ENCODE data around the gene PRDX1. TPM values are rescaled to one million over a fixed set of nuclear protein-coding genes. Genes with fewer than 3 reads are reported as not detected.

Gene PRDX1
- polyA plus RNA-seq, 2 of the 4 experiments (the other 2 are of a cell fraction) = 2,391 to 2,709 TPM

Other genes starting within 250 kb of the PRDX1 start
- gene HPDL, start 195.0 kb downstream of the PRDX1 start, polyA plus RNA-seq (2011; rRNA removed) = 0.80 and 0.91 TPM in 2 replicates
- gene HPDL, start 195.0 kb downstream of the PRDX1 start, polyA plus RNA-seq (2017; fragmentation: RNase III; extraction: RNeasy Plus Mini Kit Qiagen cat#74134 plus additional on column Dnase treatment) = 2.8 to 3.8 TPM (median 2.8 TPM) in 3 replicates
- gene TOE1, start 181.7 kb downstream of the PRDX1 start, polyA plus RNA-seq (2011; rRNA removed) = 13.3 and 14.9 TPM in 2 replicates
- 13.7 to 16.3 TPM (median 15.8 TPM) in 3 replicates for gene TOE1, start 181.7 kb downstream of the PRDX1 start, polyA plus RNA-seq (2017; fragmentation: RNase III; extraction: RNeasy Plus Mini Kit Qiagen cat#74134 plus additional on column Dnase treatment)
- 9.0 and 9.4 TPM in 2 replicates for gene MUTYH, start 181.4 kb downstream of the PRDX1 start, polyA plus RNA-seq (2011; rRNA removed)
- 12.4 to 15.2 TPM (median 12.6 TPM) in 3 replicates for gene MUTYH, start 181.4 kb downstream of the PRDX1 start, polyA plus RNA-seq (2017; fragmentation: RNase III; extraction: RNeasy Plus Mini Kit Qiagen cat#74134 plus additional on column Dnase treatment)
- gene TESK2, start 30.7 kb downstream of the PRDX1 start, polyA plus RNA-seq (2011; rRNA removed) = 0.48 and 0.58 TPM in 2 replicates
- 0.22 to 0.28 TPM (median 0.26 TPM) in 3 replicates for gene TESK2, start 30.7 kb downstream of the PRDX1 start, polyA plus RNA-seq (2017; fragmentation: RNase III; extraction: RNeasy Plus Mini Kit Qiagen cat#74134 plus additional on column Dnase treatment)
- 4.0 and 5.3 TPM in 2 replicates for gene CCDC163, start 21.8 kb downstream of the PRDX1 start, polyA plus RNA-seq (2011; rRNA removed)
- 1.8 to 2.6 TPM (median 2.4 TPM) in 3 replicates for gene CCDC163, start 21.8 kb downstream of the PRDX1 start, polyA plus RNA-seq (2017; fragmentation: RNase III; extraction: RNeasy Plus Mini Kit Qiagen cat#74134 plus additional on column Dnase treatment)
- gene MMACHC, start 21.6 kb downstream of the PRDX1 start, polyA plus RNA-seq (2011; rRNA removed) = 2.3 and 2.7 TPM in 2 replicates
- 3.0 to 4.0 TPM (median 3.6 TPM) in 3 replicates for gene MMACHC, start 21.6 kb downstream of the PRDX1 start, polyA plus RNA-seq (2017; fragmentation: RNase III; extraction: RNeasy Plus Mini Kit Qiagen cat#74134 plus additional on column Dnase treatment)
- 110 and 139 TPM in 2 replicates for gene AKR1A1, start 28.9 kb upstream of the PRDX1 start, polyA plus RNA-seq (2011; rRNA removed)
- 77.3 to 92.8 TPM (median 89.0 TPM) in 3 replicates for gene AKR1A1, start 28.9 kb upstream of the PRDX1 start, polyA plus RNA-seq (2017; fragmentation: RNase III; extraction: RNeasy Plus Mini Kit Qiagen cat#74134 plus additional on column Dnase treatment)
- gene NASP, start 62.2 kb upstream of the PRDX1 start, polyA plus RNA-seq (2011; rRNA removed) = 101 and 139 TPM in 2 replicates
- 262 to 273 TPM (median 272 TPM) in 3 replicates for gene NASP, start 62.2 kb upstream of the PRDX1 start, polyA plus RNA-seq (2017; fragmentation: RNase III; extraction: RNeasy Plus Mini Kit Qiagen cat#74134 plus additional on column Dnase treatment)
- 0.38 and 0.50 TPM in 2 replicates for gene CCDC17, start 102.2 kb upstream of the PRDX1 start, polyA plus RNA-seq (2011; rRNA removed)
- gene CCDC17, start 102.2 kb upstream of the PRDX1 start, polyA plus RNA-seq (2017; fragmentation: RNase III; extraction: RNeasy Plus Mini Kit Qiagen cat#74134 plus additional on column Dnase treatment) = 0.26 to 0.66 TPM (median 0.49 TPM) in 3 replicates
- gene GPBP1L1, start 164.6 kb upstream of the PRDX1 start, polyA plus RNA-seq (2011; rRNA removed) = 61.3 and 74.0 TPM in 2 replicates
- gene GPBP1L1, start 164.6 kb upstream of the PRDX1 start, polyA plus RNA-seq (2017; fragmentation: RNase III; extraction: RNeasy Plus Mini Kit Qiagen cat#74134 plus additional on column Dnase treatment) = 47.7 to 50.9 TPM (median 50.5 TPM) in 3 replicates
- 50.8 and 65.4 TPM in 2 replicates for gene TMEM69, start 166.3 kb upstream of the PRDX1 start, polyA plus RNA-seq (2011; rRNA removed)
- gene TMEM69, start 166.3 kb upstream of the PRDX1 start, polyA plus RNA-seq (2017; fragmentation: RNase III; extraction: RNeasy Plus Mini Kit Qiagen cat#74134 plus additional on column Dnase treatment) = 21.6 to 23.1 TPM (median 22.7 TPM) in 3 replicates
- gene IPP, start 228.8 kb upstream of the PRDX1 start, polyA plus RNA-seq (2011; rRNA removed) = 9.7 and 11.9 TPM in 2 replicates
- 5.7 to 7.6 TPM (median 7.3 TPM) in 3 replicates for gene IPP, start 228.8 kb upstream of the PRDX1 start, polyA plus RNA-seq (2017; fragmentation: RNase III; extraction: RNeasy Plus Mini Kit Qiagen cat#74134 plus additional on column Dnase treatment)

All from A549 (cell line).